Heart left ventricle (tissue), 16 donors: ENCODE results near the gene QRICH1. TPM values are rescaled to one million over a fixed set of nuclear protein-coding genes. Genes with fewer than 3 reads are reported as not detected.

Experiments used
- ATAC-seq, 4 donors: fragments of 200-7000 bp; cut with Tn5 transposase; one replicate each; pipeline ENCODE4 v1.9.1; 2020 to 2022; ENCODE audit warnings: moderate library complexity in 4 of 4, mild to moderate bottlenecking in 3 of 4, moderate number of reproducible peaks in 1 of 4
- DNase-seq, 5 donors: peaks; one replicate each; pipeline ENCODE4 v3.0.0-alpha.2; 2020
- H3K27ac ChIP-seq, 12 donors: fragments of 200-600 bp; sonication (generic) in 4 of 12; one replicate each; pipeline versions ENCODE4 v1.5.0 to v1.8.0; 2016 to 2022; ENCODE audit warnings: mild to moderate bottlenecking in 2 of 12
- H3K27me3 ChIP-seq, 9 donors: fragments of 200-600 bp; sonication (generic) in 2 of 9; one replicate each; pipeline versions ENCODE4 v1.5.1 to v1.8.0; 2016 to 2022; ENCODE audit warnings: mild to moderate bottlenecking in 3 of 9
- H3K36me3 ChIP-seq, 9 donors: fragments of 200-600 bp; sonication (generic) in 2 of 9; one replicate each; pipeline versions ENCODE4 v1.5.0 to v1.8.0; 2018 to 2022; ENCODE audit warnings: mild to moderate bottlenecking in 2 of 9
- H3K4me1 ChIP-seq, 12 donors: fragments of 200-600 bp; sonication (generic) in 4 of 12; one replicate each; pipeline versions ENCODE4 v1.5.0 to v1.8.0; 2016 to 2022; ENCODE audit warnings: mild to moderate bottlenecking in 3 of 12
- H3K4me3 ChIP-seq, 12 donors: fragments of 200-600 bp; sonication (generic) in 4 of 12; one replicate each; pipeline versions ENCODE4 v1.5.0 to v1.8.0; 2017 to 2022; ENCODE audit warnings: mild to moderate bottlenecking in 9 of 12, moderate library complexity in 4 of 12
- H3K9me3 ChIP-seq, 12 donors: fragments of 200-600 bp; sonication (generic) in 4 of 12; one replicate each; pipeline versions ENCODE4 v1.5.0 to v1.8.0; 2016 to 2022; ENCODE audit warnings: mild to moderate bottlenecking in 1 of 12
- POLR2A ChIP-seq, 2 donors: fragments of 450-650 bp; IDR thresholded peaks; one replicate each; pipeline ENCODE4 v1.6.1; 2017; ENCODE audit warnings: antibody characterized with exemption in 2 of 2, mild to moderate bottlenecking in 2 of 2, moderate library complexity in 2 of 2
- WGBS, 4 donors: extraction: QIAGEN DNeasy Blood & Tissue Kit in 2 of 4; methylation state at CpG; one replicate each; pipeline versions ENCODE4 v1.1.5 to v1.1.7; 2013 to 2018; 5-methylcytosine and 5-hydroxymethylcytosine counted together
- intact Hi-C, 10 donors: fragments of 100-400 bp; cut with DNase I; formaldehyde crosslinking; loops; one replicate each; pipeline versions ENCODE4 v1.11.1 to v1.14.2; 2022
- polyA plus RNA-seq, 2 donors: library from polyadenylated mRNA; stranded (reverse); fragments of 200-250 nt; gene quantifications; one replicate each; pipeline ENCODE4 v1.2.3, GENCODE V29; 2013
- total RNA-seq, 9 donors: library from RNA; depleted of rRNA in 2 of 9; stranded (reverse); fragments of >200 nt in 2 of 9; fragmentation: NEBNext Ultra II Directional in 3 of 9; extraction: Animal tissue kit (Norgen Biotek cat#: 25700) in 3 of 9; gene quantifications; one replicate each; pipeline versions ENCODE4 v1.1.0 to v1.2.4, GENCODE V29; 2016 to 2023
- TF ChIP-seq, protein P1 (sequence below), 12 donors: fragments of 200-600 bp; sonication (generic) in 4 of 12; IDR thresholded peaks; one replicate each; pipeline versions ENCODE4 v1.5.0 to v1.8.0; 2018 to 2022; ENCODE audit warnings: antibody characterized with exemption in 12 of 12, mild to moderate bottlenecking in 5 of 12
- donor health status: ischemic (EF 13 %, LVEDD 7.1; RV severe dilation, severe dysfunction).
- donor health status: healthy with polysubstance abuse.
- donor health status: DM: no; HTN: yes; CAD: no.
- donor health status: DM: no; HTN: no; CAD: no.
- donor health status: ischemic (EF 25% LVEDD 6.9; RV normal size, moderate dysfunction).
- donor health status: ischemic (EF 25% LVEDD 5.7; RV mildly dilated, moderate dysfunction).
- donor health status: healthy.
- donor health status: DM: yes; HTN: yes; CAD: no.
- donor health status: ischemic (EF 35%, LVEDD 5.7; RV mildly dilated, moderate dysfunction).
- donor health status: nonischemic (EF 11% LVEDD 7.7; RV severe dilation, severe dysfunction).
- donor health status: DM: yes; HTN: yes; CAD: no.
- donor health status: PGD.
- donor health status: ischemic (EF 29% LVEDD 5.4; RV normal size, mild dysfunction).
- donor health status: nonischemic (EF 23%, LVEDD 6.1; RV moderate dilation, normal function).

QRICH1 gene
- total and polyA plus RNA-seq, 11 donors = 20.0 to 91.6 (median 54.9) TPM

DNA sequence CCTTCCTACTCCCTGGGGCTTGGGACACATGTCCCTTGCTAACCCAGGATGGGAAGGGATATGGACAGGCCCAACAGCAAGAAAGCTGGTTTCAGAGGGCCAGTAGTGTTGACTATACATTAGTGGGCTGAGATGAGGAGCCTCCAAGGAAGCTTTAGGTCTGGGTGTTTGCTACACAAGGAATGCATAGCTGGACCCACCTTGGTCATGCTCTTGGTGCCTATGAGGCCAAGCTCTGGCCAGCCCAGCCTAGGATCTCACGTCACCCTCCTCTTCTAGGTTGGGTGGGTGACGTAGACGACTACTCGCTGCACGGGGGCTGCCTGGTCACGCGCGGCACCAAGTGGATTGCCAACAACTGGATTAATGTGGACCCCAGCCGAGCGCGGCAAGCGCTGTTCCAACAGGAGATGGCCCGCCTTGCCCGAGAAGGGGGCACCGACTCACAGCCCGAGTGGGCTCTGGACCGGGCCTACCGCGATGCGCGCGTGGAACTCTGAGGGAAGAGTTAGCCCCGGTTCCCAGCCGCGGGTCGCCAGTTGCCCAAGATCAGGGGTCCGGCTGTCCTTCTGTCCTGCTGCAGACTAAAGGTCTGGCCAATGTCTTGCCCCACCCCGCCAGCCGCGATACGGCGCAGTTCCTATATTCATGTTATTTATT is 87.3 kb downstream of the QRICH1 start:
- ATAC-seq = peak in 3 of 4 donors; percentile 1 to 13 (median 8)

GRCh38 chr3:49005998-49006397 is 87.9 kb downstream of the QRICH1 start:
- intact Hi-C loops = no loop called here
- TF ChIP-seq POLR2A (IDR thresholded peaks at IDR 0.05) = no peak
- TF ChIP-seq, protein P1, sequence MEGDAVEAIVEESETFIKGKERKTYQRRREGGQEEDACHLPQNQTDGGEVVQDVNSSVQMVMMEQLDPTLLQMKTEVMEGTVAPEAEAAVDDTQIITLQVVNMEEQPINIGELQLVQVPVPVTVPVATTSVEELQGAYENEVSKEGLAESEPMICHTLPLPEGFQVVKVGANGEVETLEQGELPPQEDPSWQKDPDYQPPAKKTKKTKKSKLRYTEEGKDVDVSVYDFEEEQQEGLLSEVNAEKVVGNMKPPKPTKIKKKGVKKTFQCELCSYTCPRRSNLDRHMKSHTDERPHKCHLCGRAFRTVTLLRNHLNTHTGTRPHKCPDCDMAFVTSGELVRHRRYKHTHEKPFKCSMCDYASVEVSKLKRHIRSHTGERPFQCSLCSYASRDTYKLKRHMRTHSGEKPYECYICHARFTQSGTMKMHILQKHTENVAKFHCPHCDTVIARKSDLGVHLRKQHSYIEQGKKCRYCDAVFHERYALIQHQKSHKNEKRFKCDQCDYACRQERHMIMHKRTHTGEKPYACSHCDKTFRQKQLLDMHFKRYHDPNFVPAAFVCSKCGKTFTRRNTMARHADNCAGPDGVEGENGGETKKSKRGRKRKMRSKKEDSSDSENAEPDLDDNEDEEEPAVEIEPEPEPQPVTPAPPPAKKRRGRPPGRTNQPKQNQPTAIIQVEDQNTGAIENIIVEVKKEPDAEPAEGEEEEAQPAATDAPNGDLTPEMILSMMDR (IDR thresholded peaks at IDR 0.05) = no peak
- H3K9me3 ChIP-seq = no peaks in the 10 kb centered on the region
- WGBS, 4 donors = 93 to 100% (median 95%) methylated on average over 4 to 5 of the region's 5 CpGs
- DNase-seq = peak in 1 of 5 donors; percentile 33
- peaks cover 0 to 16% (median 0%) of the 10 kb centered on the region in 9 donors for H3K36me3 ChIP-seq
- peak overlapping the region in 5 of 12 donors; percentile 91 to 99 (median 96) for H3K27ac ChIP-seq
- H3K4me1 ChIP-seq = peaks cover 0 to 20% (median 16%) of the 10 kb centered on the region in 12 donors
- H3K4me3 ChIP-seq = peak overlapping the region in 7 of 12 donors; percentile 62 to 91 (median 75)
- no peak for ATAC-seq
- H3K27me3 ChIP-seq = no peaks in the 10 kb centered on the region

More for the DNA sequence above, 87.3 kb downstream of the QRICH1 start:
- H3K9me3 ChIP-seq = no peaks in the 10 kb centered on the region
- intact Hi-C loops = no loop called here
- no peak for TF ChIP-seq POLR2A (IDR thresholded peaks at IDR 0.05)
- TF ChIP-seq, protein P1 (IDR thresholded peaks at IDR 0.05) = no peak
- H3K27me3 ChIP-seq = no peaks in the 10 kb centered on the region
- peak overlapping the region; percentile 70 to 99 (median 94) for H3K27ac ChIP-seq
- peaks cover 0 to 13% (median 1%) of the 10 kb centered on the region in 9 donors for H3K36me3 ChIP-seq
- WGBS, 4 donors = 1 to 6% (median 4%) methylated on average over 17 to 32 of the region's 32 CpGs
- H3K4me3 ChIP-seq = peak overlapping the region; percentile 62 to 94 (median 77)
- peak in 3 of 5 donors; percentile 39 to 58 (median 54) for DNase-seq
- H3K4me1 ChIP-seq = peaks cover 0 to 20% (median 16%) of the 10 kb centered on the region in 12 donors

- Histone ChIP-seq H3K4me3 (no peak overlapping the region), H3K27ac (no peak overlapping the region), H3K9me3 (no peaks in the 10 kb centered on the region), H3K36me3 (peaks cover 0 to 16% (median 0%) of the 10 kb centered on the region in 9 donors), H3K4me1 (peaks cover 0 to 20% (median 16%) of the 10 kb centered on the region in 12 donors), H3K27me3 (no peaks in the 10 kb centered on the region)
- 94 to 100% (median 98%) methylated on average over 3 of the region's 3 CpGs for WGBS, 4 donors
- intact Hi-C loops = no loop called here
- ATAC-seq = no peak
- TF ChIP-seq POLR2A (IDR thresholded peaks at IDR 0.05) = no peak
- TF ChIP-seq, protein P1 (IDR thresholded peaks at IDR 0.05) = no peak
- DNase-seq = no peak
These were observed 88.6 kb downstream of the QRICH1 start for GRCh38 chr3:49005303-49005680.

DNA sequence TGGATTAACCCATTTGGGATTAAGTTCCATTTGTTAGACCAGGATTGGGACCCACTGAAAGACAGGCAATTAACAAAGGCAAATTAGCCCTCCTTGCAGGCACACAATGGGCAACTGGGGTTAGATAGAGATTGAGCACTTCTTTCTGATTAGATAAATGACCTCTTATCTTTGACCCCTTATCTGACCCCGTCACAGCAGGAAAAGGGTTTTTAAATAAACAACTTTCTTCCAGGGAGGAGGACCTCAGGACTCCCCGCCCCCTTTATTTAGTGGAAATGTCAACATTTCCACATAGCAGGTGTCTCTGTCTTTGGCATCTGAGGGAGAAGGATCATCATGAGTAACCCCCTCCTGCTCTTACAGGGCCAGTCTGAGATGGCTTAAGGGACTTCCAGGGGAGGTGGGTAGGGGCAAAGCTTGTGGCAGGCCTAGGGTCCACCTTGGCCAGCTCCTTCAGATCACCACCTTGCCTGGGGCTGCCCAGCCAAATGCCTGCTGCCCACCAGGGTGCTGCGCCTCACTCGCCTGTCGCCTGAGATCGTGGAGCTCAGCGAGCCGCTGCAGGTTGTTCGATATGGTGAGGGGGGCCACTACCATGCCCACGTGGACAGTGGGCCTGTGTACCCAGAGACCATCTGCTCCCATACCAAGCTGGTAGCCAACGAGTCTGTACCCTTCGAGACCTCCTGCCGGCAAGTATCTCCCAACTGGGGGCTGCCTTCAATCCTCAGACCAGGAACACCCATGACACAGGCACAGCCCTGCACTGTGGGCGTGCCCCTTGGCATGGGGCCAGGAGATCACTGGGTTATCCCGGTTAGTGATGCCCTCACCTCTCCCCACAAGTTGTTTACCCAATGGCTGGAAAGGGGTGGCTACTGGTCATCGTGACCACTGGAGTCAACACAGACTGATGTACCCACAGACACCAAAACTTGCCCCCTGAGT is 89.2 kb downstream of the QRICH1 start:
- Histone ChIP-seq H3K4me3 (no peak overlapping the region), H3K36me3 (peaks cover 0 to 15% (median 0%) of the 10 kb centered on the region in 9 donors), H3K4me1 (peaks cover 0 to 20% (median 16%) of the 10 kb centered on the region in 12 donors), H3K9me3 (no peaks in the 10 kb centered on the region), H3K27ac (no peak overlapping the region), H3K27me3 (no peaks in the 10 kb centered on the region)
- WGBS, 4 donors = 86 to 93% (median 87%) methylated on average over 12 to 16 of the region's 16 CpGs
- intact Hi-C loops = no loop called here
- ATAC-seq = no peak
- peak in 1 of 5 donors; percentile 31 for DNase-seq
- TF ChIP-seq, protein P1 (IDR thresholded peaks at IDR 0.05) = no peak
- TF ChIP-seq POLR2A (IDR thresholded peaks at IDR 0.05) = no peak
